ENCODE data around the gene PDHX. TPM values are rescaled to one million over a fixed set of nuclear protein-coding genes. Genes with fewer than 3 reads are reported as not detected.

Gene PDHX
- polyA plus RNA-seq, 1 donor (not counting 4 experiments of a cell fraction or from before 2014, with no cell fraction given) = 28.5 TPM

DNA sequence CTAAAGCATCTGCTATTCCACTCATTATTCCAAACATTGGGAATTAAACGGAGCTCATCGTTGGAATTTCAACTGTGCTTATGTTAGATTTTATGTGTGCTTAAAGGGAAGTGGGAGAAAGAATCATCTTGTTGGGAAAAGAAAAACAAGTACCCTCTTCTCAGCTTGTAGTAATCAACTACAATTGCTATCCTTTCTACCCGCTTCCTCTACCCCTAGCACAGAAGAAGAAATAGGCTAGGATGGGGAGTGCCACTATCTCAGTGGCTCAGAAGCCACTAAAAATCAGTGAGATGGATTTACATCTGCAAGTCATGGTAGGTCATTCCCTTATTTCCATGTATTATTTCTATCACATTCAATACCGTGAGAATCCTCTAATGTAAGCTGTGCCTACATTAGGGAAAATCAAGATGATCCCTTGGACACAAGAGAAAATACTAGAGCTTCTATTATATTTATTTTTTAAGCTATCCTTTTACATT is 124.7 kb downstream of the PDHX start:
- Histone ChIP-seq H3K9ac (ENCODE audit: control insufficient read depth, extremely low read depth, insufficient read depth, low read length) (peak overlapping the region; percentile 85), H2AFZ (ENCODE audit: control insufficient read depth, low read length) (no peak overlapping the region), H4K20me1 (ENCODE audit: control insufficient read depth, extremely low read depth, insufficient read depth, low read length) (no peaks in the 10 kb centered on the region), H3K4me2 (ENCODE audit: control insufficient read depth, extremely low read depth, insufficient read depth, low read depth, low read length) (peak overlapping the region; percentile 98), H3K79me2 (ENCODE audit: control insufficient read depth, insufficient read depth, low read length) (no peaks in the 10 kb centered on the region), H3K9me1 (ENCODE audit: control insufficient read depth, extremely low read depth, insufficient read depth, low read length) (no peaks in the 10 kb centered on the region), H3K27me3 (ENCODE audit: control insufficient read depth, extremely low read depth, insufficient read depth, low read length) (no peaks in the 10 kb centered on the region), H3K9me3 (ENCODE audit: control insufficient read depth, low read depth, low read length) (no peaks in the 10 kb centered on the region), H3K27ac (ENCODE audit: control insufficient read depth, insufficient read depth, low read length) (peak overlapping the region; percentile 99), H3K4me3 (ENCODE audit: control insufficient read depth in 2 of 3, extremely low read depth in 1 of 3, insufficient read depth in 2 of 3, low read depth in 1 of 3, low read length in 3 of 3) (peak overlapping the region in 2 of 3 experiments; percentile 49 to 69), H3K4me1 (ENCODE audit: control insufficient read depth, extremely low read depth, insufficient read depth, low read length) (peaks cover 54% of the 10 kb centered on the region), H3K36me3 (ENCODE audit: control insufficient read depth in 2 of 2, extremely low read depth in 1 of 2, insufficient read depth in 2 of 2, low read length in 2 of 2) (no peaks in the 10 kb centered on the region)
- dilution Hi-C loops (cut with MboI; ENCODE audit: extremely low pct_ligation_motif_present, low sequenced_read_pairs) = no loop called here
- TF ChIP-seq, protein P1, sequence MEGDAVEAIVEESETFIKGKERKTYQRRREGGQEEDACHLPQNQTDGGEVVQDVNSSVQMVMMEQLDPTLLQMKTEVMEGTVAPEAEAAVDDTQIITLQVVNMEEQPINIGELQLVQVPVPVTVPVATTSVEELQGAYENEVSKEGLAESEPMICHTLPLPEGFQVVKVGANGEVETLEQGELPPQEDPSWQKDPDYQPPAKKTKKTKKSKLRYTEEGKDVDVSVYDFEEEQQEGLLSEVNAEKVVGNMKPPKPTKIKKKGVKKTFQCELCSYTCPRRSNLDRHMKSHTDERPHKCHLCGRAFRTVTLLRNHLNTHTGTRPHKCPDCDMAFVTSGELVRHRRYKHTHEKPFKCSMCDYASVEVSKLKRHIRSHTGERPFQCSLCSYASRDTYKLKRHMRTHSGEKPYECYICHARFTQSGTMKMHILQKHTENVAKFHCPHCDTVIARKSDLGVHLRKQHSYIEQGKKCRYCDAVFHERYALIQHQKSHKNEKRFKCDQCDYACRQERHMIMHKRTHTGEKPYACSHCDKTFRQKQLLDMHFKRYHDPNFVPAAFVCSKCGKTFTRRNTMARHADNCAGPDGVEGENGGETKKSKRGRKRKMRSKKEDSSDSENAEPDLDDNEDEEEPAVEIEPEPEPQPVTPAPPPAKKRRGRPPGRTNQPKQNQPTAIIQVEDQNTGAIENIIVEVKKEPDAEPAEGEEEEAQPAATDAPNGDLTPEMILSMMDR (optimal IDR thresholded peaks at IDR 0.05 in 1 of 3, IDR thresholded peaks at IDR 0.05 in 1 of 3, conservative IDR thresholded peaks at IDR 0.05 in 1 of 3; ENCODE audit: extremely low read depth in 1 of 3, insufficient read depth in 2 of 3, low read length in 3 of 3) = no peak
- no peak for TF ChIP-seq EZH2 (IDR thresholded peaks at IDR 0.05; ENCODE audit: low read length)
- no peak for DNase-seq (ENCODE audit: low read depth, low spot score)
- no peak for FAIRE-seq

DNA sequence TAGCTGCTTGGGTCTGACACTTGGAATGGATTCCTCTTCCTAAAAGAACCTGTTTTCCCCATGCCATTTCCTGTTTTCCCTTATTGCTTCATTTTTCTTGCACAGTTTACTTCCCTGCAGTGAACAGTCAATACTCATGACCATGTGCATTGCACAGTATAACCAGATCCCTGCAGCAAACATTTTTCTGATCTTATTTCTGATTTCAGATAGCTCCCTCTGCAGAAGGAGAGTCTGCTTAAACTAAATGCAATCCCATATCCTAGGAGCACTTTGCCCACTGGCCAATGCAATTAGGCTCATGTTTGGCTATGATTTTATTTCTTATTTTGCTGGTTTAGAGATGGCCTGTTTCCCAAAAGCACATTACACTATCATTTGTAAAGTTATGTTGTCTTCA is 125.8 kb downstream of the PDHX start:
- no peaks in the 10 kb centered on the region for H3K79me2 ChIP-seq (ENCODE audit: control insufficient read depth, insufficient read depth, low read length)
- H3K9ac ChIP-seq (ENCODE audit: control insufficient read depth, extremely low read depth, insufficient read depth, low read length) = no peak overlapping the region
- no peaks in the 10 kb centered on the region for H3K9me3 ChIP-seq (ENCODE audit: control insufficient read depth, low read depth, low read length)
- peak; percentile 29 for FAIRE-seq
- H3K9me1 ChIP-seq (ENCODE audit: control insufficient read depth, extremely low read depth, insufficient read depth, low read length) = no peaks in the 10 kb centered on the region
- no peaks in the 10 kb centered on the region for H3K27me3 ChIP-seq (ENCODE audit: control insufficient read depth, extremely low read depth, insufficient read depth, low read length)
- no peak overlapping the region for H3K27ac ChIP-seq (ENCODE audit: control insufficient read depth, insufficient read depth, low read length)
- DNase-seq (ENCODE audit: low read depth, low spot score) = no peak
- no peak overlapping the region for H3K4me2 ChIP-seq (ENCODE audit: control insufficient read depth, extremely low read depth, insufficient read depth, low read depth, low read length)
- H4K20me1 ChIP-seq (ENCODE audit: control insufficient read depth, extremely low read depth, insufficient read depth, low read length) = no peaks in the 10 kb centered on the region
- no peak overlapping the region for H2AFZ ChIP-seq (ENCODE audit: control insufficient read depth, low read length)
- no peaks in the 10 kb centered on the region for H3K36me3 ChIP-seq (ENCODE audit: control insufficient read depth in 2 of 2, extremely low read depth in 1 of 2, insufficient read depth in 2 of 2, low read length in 2 of 2)
- dilution Hi-C loops (cut with MboI; ENCODE audit: extremely low pct_ligation_motif_present, low sequenced_read_pairs) = no loop called here
- H3K4me1 ChIP-seq (ENCODE audit: control insufficient read depth, extremely low read depth, insufficient read depth, low read length) = peaks cover 42% of the 10 kb centered on the region
- TF ChIP-seq, protein P1 (optimal IDR thresholded peaks at IDR 0.05 in 1 of 3, IDR thresholded peaks at IDR 0.05 in 1 of 3, conservative IDR thresholded peaks at IDR 0.05 in 1 of 3; ENCODE audit: extremely low read depth in 1 of 3, insufficient read depth in 2 of 3, low read length in 3 of 3) = no peak
- no peak for TF ChIP-seq EZH2 (IDR thresholded peaks at IDR 0.05; ENCODE audit: low read length)
- no peak overlapping the region for H3K4me3 ChIP-seq (ENCODE audit: control insufficient read depth in 2 of 3, extremely low read depth in 1 of 3, insufficient read depth in 2 of 3, low read depth in 1 of 3, low read length in 3 of 3)

All from keratinocyte (primary cell).